ENCODE results near the gene FNDC3B. TPM values are rescaled to one million over a fixed set of nuclear protein-coding genes. Genes with fewer than 3 reads are reported as not detected.
A peak's percentile ranks its signal among the peaks of the same experiment; 100 is the strongest.

FNDC3B gene
- total and polyA plus RNA-seq, 2 donors from 2014 or later = 11.8 to 185 TPM

- DNase-seq (peak in 2 of 5 donors; percentile 14 to 27), FAIRE-seq (no peak)
- no peak for TF ChIP-seq CTCF (IDR thresholded peaks at IDR 0.05; ENCODE audit: borderline replicate concordance, extremely low read depth, insufficient read depth)
- peaks cover 0 to 35% (median 28%) of the 10 kb centered on the region in 3 donors for H3K4me1 ChIP-seq (ENCODE audit: control insufficient read depth in 2 of 3, insufficient read depth in 2 of 3, low read depth in 1 of 3, low read length in 3 of 3)
- no peak overlapping the region for H3K9ac ChIP-seq (ENCODE audit: low read length in 3 of 3)
- no peaks in the 10 kb centered on the region for H3K36me3 ChIP-seq (ENCODE audit: control insufficient read depth in 2 of 3, insufficient read depth in 3 of 3, low read length in 3 of 3)
- intact Hi-C loops (cut with DNase I) = no loop called here
- H3K27me3 ChIP-seq (ENCODE audit: control insufficient read depth, insufficient read depth, low read length) = no peaks in the 10 kb centered on the region
- H3K4me3 ChIP-seq (ENCODE audit: low read length in 3 of 3) = no peak overlapping the region
- H3K27ac ChIP-seq (ENCODE audit: low read depth in 2 of 2, low read length in 2 of 2) = peak overlapping the region; percentile 53 to 57
- H3K9me3 ChIP-seq (ENCODE audit: control insufficient read depth in 2 of 3, insufficient read depth in 1 of 3, low read length in 3 of 3) = no peaks in the 10 kb centered on the region
Observed at GRCh38 chr3:172142051-172142863, 102.9 kb downstream of the FNDC3B start.

DNA sequence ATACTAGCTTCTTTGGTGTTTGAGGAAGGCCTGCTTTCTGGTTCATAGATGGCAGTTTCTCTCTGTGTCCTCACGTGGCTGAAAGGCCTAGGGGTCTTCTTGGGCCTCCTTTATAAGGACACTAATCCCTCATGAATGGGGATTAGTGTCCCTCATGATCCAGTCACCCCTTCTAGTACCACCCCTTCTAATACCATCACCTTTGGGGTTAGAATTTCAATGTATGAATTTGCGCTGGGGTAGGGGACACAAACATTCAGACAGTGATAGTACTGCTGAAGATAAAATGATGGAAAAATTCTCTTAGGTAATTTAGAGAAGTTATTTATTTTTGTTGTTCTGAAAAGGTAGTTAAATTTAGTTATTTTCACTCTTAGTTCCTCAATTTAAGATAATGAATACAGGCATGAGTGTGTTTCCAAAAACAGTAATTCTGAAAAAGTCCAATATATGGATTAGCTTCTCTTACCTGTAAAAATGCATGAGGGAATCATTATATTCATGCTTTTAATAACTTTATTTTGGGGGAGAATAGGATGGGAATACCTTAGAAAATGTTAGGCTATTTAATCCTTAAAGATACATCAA lies 103.6 kb downstream of the FNDC3B start:
- Histone ChIP-seq H3K27ac (ENCODE audit: low read depth in 2 of 2, low read length in 2 of 2) (peak overlapping the region in 1 of 2 donors; percentile 57), H3K36me3 (ENCODE audit: control insufficient read depth in 2 of 3, insufficient read depth in 3 of 3, low read length in 3 of 3) (no peaks in the 10 kb centered on the region), H3K9ac (ENCODE audit: low read length in 3 of 3) (no peak overlapping the region), H3K9me3 (ENCODE audit: control insufficient read depth in 2 of 3, insufficient read depth in 1 of 3, low read length in 3 of 3) (no peaks in the 10 kb centered on the region), H3K4me3 (ENCODE audit: low read length in 3 of 3) (no peak overlapping the region), H3K27me3 (ENCODE audit: control insufficient read depth, insufficient read depth, low read length) (no peaks in the 10 kb centered on the region), H3K4me1 (ENCODE audit: control insufficient read depth in 2 of 3, insufficient read depth in 2 of 3, low read depth in 1 of 3, low read length in 3 of 3) (peaks cover 0 to 32% (median 25%) of the 10 kb centered on the region in 3 donors)
- intact Hi-C loops (cut with DNase I) = no loop called here
- no peak for DNase-seq
- no peak for TF ChIP-seq CTCF (IDR thresholded peaks at IDR 0.05; ENCODE audit: borderline replicate concordance, extremely low read depth, insufficient read depth)
- no peak for FAIRE-seq

DNA sequence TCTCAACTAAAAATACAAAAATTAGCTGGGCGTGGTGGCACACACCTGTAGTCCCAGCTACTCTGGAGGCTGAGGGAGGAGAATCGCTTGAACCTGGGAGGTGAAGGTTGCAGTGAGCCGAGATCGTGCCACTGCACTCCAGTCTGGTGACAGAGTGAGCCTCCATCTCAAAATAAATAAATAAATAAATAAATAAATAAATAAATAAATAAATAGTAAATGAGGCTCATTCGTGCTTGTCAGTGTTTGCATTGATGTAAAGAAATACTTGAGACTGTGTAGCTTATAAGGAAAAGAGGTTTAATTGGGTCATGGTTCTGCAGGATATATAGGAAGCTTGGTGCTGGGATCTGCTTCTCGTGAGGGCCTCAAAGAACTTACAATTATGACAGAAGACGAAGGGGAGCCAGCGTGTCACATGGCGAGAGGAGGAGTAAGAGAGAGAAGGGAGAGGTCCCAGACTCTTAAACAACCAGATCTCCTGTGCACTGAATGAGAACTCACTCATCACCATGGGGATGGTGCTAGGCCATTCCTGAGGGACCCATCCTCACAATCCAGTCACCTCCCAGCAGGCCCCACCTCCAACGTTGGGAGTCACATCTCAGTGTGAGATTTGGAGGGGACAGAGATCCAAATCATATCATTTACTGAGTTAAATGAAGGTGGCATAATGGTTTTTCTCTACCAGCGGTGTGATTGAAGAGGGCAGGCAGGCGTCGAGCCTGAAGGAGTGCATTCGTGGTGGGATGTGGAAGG lies 104.5 kb downstream of the FNDC3B start:
- no peak for TF ChIP-seq CTCF (IDR thresholded peaks at IDR 0.05; ENCODE audit: borderline replicate concordance, extremely low read depth, insufficient read depth)
- no peaks in the 10 kb centered on the region for H3K27me3 ChIP-seq (ENCODE audit: control insufficient read depth, insufficient read depth, low read length)
- H3K27ac ChIP-seq (ENCODE audit: low read depth in 2 of 2, low read length in 2 of 2) = no peak overlapping the region
- no peaks in the 10 kb centered on the region for H3K36me3 ChIP-seq (ENCODE audit: control insufficient read depth in 2 of 3, insufficient read depth in 3 of 3, low read length in 3 of 3)
- intact Hi-C loops (cut with DNase I) = no loop called here
- no peak overlapping the region for H3K4me3 ChIP-seq (ENCODE audit: low read length in 3 of 3)
- no peak for FAIRE-seq
- DNase-seq = no peak
- no peak overlapping the region for H3K9ac ChIP-seq (ENCODE audit: low read length in 3 of 3)
- H3K4me1 ChIP-seq (ENCODE audit: control insufficient read depth in 2 of 3, insufficient read depth in 2 of 3, low read depth in 1 of 3, low read length in 3 of 3) = peaks cover 0 to 29% (median 19%) of the 10 kb centered on the region in 3 donors
- H3K9me3 ChIP-seq (ENCODE audit: control insufficient read depth in 2 of 3, insufficient read depth in 1 of 3, low read length in 3 of 3) = no peaks in the 10 kb centered on the region
